Stimulated activated CD4-positive, alpha-beta T cell treated with anti-CD3 and anti-CD28 coated beads, Interleukin-1b, Interleukin-23, amount 100 ng/mL, for 1 hour (primary cell): Measurements from ENCODE around the gene C16orf90.

Experiments used
- DNase-seq, 2 donors: peaks; one replicate each; pipeline ENCODE4 v3.0.0-alpha.2; 2020; ENCODE audit warnings: low read depth in 2 of 2

The C16orf90 gene

GRCh38 chr16:3465911-3466584 lies 29.2 kb downstream of the C16orf90 start:
- DNase-seq: no peak

- DNase-seq: no peak
Measured at GRCh38 chr16:3465301-3465700, 30.0 kb downstream of the C16orf90 start.

DNA sequence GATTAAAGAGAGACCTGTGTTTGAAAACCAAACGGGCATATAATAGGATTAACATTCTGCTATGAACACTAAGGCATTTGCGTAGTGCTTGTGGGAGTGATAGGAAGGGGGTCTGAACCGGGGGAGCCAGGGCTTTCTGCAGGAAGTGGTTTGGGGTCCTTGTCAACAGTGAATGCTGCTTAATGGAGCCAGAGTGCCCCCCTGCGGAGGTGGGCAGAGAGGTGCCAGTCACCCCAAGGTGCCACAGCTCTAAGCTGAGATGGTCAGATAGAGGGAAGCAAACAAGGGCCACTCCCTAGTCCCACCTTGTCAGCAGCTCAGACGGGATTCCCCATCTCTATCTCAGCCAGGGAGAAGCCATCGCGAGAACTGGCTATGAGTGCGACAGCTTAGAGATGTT lies 34.1 kb downstream of the C16orf90 start:
- no peak for DNase-seq

GRCh38 chr16:3460585-3460984 lies 34.7 kb downstream of the C16orf90 start:
- DNase-seq: no peak

GRCh38 chr16:3460121-3460520 lies 35.2 kb downstream of the C16orf90 start:
- no peak for DNase-seq

DNA sequence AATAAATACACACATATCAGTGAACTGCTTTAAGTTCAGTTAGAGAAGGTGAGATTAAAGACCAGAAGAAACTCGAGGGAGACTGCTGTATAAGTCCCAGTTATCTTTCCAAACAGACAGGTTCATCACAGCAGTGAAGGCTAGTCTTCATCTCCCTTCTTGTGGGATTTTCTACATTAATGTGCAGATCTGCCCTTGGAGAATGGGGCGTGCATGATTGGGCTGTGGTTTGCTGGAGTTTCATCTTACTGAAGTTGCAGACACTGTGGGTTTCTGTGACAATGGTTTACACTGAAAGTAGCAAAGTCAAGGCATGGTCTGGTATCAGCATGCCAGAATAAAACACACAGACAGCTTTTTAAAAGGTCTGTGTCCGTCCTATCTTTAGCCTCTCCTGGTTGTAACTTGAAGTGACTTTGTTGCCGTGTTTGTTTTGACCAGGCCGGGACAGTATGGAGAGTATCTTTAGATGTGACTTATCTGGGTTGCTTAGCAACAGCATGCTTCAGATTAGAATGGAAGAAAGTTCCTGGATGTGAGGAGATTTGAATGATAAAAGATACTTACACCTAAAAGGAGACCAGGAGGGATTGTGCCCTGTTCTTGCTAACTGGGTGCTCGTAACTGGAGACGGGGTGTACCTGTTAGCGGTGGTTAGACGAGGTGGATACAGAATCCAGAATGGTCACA lies 35.7 kb downstream of the C16orf90 start:
- DNase-seq: no peak

DNA sequence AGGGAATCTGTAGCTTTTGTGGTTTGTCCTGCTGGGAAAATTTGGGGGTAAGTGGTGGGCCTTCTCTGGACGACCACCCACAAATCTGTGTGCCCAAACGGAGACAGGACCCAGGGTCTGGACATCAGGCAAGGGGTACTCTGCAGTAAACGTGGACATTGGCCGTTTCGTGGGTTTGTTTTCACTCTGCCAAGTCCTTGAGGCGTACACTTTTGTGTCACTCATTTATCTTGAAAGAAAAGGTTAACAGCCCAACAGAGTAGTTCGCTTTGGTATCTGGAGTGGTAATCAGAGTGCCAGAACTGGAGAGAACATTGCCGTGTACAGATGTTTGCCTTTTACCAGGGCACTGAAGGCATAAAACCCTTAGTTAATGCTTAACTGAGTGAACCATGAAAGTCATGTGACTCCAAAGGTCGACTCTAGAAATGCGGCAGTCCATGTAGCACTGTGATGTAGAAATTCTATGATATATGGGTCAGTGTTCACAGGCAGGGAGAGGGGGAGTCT lies 36.4 kb downstream of the C16orf90 start:
- no peak for DNase-seq

- no peak for DNase-seq
Measured at GRCh38 chr16:3458278-3458851, 36.9 kb downstream of the C16orf90 start.

DNA sequence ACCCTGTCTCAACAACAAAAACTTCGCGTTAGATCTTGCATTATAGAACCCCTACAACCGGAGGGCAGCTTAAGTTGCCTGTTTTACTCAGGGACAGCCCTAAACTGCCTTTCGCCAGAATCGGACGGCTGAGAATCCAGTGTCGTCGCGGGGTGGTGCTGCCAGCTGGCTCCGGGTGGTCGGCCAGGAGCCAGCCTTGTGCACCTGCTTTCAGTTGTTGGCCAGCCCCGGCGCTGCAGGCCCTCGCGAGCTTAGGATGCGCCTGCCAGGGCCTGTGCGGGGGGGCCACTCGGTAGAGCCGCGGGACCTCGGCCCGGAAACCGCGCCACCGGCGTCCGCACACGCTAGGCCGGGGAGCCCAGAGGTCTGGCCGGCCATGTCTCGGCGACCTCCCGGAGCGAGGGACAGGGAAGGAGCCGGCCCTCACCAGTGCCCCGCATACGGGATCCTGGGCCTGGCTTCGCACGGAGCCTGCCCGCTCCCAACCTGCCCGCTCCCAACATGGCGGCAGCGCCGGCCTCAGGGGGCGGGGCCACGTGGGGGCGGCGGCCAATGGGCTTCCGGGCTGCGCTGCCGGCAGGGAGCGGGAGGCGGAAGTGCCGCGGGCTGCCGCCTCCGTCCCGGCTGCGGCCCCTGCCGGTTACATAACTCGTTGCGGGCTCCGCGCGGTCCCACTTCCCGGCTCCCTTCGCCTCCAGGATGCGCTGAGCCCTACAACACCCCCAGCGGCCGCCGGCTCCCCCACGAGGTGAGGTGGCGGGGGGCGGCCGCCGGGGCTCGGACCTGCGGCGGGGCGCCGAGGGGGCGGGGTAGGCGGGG lies 37.6 kb downstream of the C16orf90 start:
- peak; percentile 75 to 86 for DNase-seq

DNA sequence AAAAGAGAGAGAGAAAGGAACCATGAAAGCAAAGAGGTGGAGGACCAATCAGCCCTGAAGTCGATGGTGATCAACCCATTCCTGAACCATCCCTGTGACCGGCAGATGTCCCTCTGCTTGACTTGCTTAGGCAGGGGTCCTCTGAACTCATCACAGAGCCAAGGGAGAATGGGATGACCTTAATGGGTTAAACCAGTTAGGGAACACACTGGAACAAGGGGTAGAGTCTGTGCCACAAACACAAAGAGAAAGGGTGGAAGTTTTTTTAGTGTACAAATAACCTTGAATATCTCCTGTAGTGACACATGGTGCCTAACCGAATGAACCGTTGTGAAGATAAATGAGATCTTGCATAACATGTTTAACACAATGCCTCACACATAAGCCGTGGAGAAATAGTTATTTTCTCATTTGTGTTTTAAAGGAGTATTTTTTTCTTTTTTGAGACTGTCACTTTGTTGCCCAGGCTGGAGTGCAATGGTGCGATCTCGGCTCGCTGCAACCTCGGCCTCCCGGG lies 40.6 kb downstream of the C16orf90 start:
- DNase-seq: no peak

DNA sequence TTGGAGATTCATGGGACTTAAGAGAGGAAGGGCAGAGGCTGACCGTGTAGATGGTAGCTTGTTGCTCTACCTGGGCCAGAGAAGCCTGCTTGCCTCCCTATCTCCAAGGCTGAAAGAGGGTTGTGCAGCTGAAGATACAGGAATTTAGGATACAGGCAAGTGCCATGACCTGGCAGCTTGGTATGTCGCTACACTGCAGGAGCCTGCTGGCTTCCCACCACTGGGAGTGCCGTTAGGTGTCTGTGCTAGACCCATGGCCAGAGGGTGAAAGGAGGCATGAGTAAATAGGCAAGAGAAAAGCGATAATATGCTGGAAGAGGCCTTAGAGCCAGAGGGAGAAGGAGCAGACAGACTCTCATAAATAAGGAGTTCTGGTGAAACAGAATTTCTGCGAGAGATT lies 41.2 kb downstream of the C16orf90 start:
- no peak for DNase-seq

- no peak for DNase-seq
Measured at GRCh38 chr16:3444032-3444388, 51.3 kb downstream of the C16orf90 start.
